Fibroblast of the aortic adventitia (primary cell): Measurements from ENCODE around the gene CRLF1. TPM values are rescaled to one million over a fixed set of nuclear protein-coding genes. Genes with fewer than 3 reads are reported as not detected.
"Not testable (repeated sequence)": the region's sequence is repeated elsewhere in the genome, so short reads cannot be mapped to it uniquely, and the experiment has no call there.

Source experiments
- DNase-seq: peaks from one replicate; pipeline ENCODE4 v3.0.0-alpha.2; 2010; ENCODE audit warnings: low read depth
- H3K4me3 ChIP-seq: 2 replicates; pipeline ENCODE4 v1.5.1; 2011; ENCODE audit warnings: low read depth, mild to moderate bottlenecking, control low read depth, low read length, moderate library complexity
- total RNA-seq: library from RNA; depleted of rRNA; stranded (reverse); fragments of >200 nt; gene quantifications from 2 replicates; pipeline ENCODE4 v1.2.3, GENCODE V29; 2012; ENCODE audit warnings: low replicate concordance
- TF ChIP-seq, protein P1 (sequence below): IDR thresholded peaks from 2 replicates; pipeline ENCODE4 v1.5.1; 2011; ENCODE audit warnings: mild to moderate bottlenecking, low read length, control low read depth, inconsistent platforms; ENCODE audit not compliant: insufficient read depth

The CRLF1 gene
- total RNA-seq, 1 donor, result 69.1 TPM

DNA sequence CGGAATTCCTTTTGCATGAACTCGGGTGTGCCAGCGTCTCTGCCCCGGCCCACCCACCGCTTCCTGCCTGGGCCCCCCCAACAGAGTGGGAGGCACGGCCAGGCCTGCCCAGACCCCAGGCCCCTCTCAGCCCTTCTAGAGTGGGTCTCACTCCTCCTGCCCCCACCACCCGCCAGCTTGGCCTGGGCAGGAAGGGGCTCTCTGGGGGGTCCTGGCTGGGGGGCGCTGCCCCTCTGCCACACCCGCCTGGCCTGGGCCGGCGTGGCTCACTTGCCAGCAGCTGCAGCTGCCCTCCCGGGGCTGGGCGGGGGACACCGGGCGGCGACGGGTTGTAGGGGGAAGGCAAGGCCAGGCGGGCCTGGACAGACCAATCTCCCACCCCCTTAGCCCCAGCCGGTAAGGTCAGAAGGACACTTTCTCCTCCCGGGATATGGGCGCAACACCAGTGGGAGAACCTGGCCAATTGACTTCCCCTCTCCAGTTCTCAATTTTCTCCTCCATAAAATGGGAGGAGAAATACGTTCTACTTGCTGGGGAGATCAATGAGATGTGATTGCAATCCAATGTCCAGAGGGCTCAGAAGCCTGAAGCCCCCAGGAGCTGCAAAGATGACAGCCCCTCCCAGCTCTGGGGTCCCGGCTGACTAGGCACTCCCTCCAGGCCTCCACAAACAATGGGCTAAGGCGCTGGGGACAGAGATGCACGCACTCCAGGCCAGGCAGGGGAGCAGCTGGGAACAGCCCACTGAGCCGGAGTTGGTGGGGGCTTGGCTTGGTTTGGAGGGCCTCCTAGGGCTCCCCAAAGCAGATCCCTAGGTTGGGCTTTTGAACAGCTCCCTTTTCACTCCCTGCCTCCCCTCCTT is 2.4 kb downstream of the CRLF1 start:
- TF ChIP-seq, protein P1, sequence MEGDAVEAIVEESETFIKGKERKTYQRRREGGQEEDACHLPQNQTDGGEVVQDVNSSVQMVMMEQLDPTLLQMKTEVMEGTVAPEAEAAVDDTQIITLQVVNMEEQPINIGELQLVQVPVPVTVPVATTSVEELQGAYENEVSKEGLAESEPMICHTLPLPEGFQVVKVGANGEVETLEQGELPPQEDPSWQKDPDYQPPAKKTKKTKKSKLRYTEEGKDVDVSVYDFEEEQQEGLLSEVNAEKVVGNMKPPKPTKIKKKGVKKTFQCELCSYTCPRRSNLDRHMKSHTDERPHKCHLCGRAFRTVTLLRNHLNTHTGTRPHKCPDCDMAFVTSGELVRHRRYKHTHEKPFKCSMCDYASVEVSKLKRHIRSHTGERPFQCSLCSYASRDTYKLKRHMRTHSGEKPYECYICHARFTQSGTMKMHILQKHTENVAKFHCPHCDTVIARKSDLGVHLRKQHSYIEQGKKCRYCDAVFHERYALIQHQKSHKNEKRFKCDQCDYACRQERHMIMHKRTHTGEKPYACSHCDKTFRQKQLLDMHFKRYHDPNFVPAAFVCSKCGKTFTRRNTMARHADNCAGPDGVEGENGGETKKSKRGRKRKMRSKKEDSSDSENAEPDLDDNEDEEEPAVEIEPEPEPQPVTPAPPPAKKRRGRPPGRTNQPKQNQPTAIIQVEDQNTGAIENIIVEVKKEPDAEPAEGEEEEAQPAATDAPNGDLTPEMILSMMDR, result no peak
- no peak for DNase-seq
- no peak overlapping the region for H3K4me3 ChIP-seq

DNA sequence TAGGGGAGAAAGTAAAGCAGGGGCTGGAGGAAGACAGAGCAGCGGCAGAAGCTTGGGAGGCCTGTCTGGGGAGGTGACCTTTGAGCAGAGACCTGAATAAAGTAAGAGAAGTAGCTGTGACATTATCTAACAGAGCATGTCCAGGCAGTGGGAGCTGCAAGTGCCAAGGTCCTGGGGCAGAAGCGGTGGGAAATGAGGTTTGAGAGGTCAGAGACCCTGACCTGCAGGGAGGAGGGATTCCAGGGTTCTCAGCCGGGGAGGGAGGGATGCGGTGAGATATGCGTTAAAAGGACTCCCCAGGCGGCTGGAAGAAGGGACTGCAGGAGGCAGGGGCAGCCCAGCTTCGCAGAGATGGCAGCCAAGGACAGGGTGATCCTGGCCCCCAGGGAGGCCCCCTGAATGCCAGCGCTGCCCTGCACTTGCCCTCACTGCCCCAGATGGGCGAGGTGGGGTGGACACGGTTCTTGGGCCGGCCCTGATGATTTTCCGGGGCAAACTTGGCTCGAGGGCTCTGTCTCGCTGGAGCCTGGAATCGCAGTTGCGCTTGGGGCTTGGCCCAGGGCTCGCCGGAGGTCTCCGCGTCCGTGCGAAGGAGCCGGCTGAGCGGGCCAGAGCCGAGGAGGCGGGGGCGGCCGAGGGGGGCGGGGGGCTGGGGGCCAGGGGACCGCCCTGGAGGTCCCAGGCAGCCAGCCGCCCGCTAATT is 3.2 kb downstream of the CRLF1 start:
- H3K4me3 ChIP-seq, result no peak overlapping the region
- peak; percentile 26 for DNase-seq
- TF ChIP-seq, protein P1, result peak; percentile 49

DNA sequence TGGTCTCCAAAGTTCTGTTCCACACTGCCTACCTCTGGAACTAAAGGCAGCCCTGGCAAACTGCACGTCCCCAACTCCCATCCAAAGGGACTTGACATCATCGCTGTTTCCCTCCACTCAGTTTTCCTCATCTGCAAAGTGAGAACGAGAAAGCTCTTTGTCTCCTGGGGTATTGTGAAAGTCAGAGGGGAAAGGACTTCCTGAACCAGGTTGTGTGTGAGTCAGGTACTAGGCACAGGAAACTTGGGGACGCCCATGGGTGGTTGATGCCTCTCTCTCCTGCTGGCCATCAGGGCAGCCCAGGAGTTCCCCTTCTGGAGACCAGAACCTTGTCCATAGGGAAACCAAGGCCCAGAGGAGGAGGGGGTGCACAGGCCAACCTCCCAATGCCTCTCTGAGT is 4.7 kb downstream of the CRLF1 start:
- TF ChIP-seq, protein P1, result no peak
- no peak overlapping the region for H3K4me3 ChIP-seq
- no peak for DNase-seq

DNA sequence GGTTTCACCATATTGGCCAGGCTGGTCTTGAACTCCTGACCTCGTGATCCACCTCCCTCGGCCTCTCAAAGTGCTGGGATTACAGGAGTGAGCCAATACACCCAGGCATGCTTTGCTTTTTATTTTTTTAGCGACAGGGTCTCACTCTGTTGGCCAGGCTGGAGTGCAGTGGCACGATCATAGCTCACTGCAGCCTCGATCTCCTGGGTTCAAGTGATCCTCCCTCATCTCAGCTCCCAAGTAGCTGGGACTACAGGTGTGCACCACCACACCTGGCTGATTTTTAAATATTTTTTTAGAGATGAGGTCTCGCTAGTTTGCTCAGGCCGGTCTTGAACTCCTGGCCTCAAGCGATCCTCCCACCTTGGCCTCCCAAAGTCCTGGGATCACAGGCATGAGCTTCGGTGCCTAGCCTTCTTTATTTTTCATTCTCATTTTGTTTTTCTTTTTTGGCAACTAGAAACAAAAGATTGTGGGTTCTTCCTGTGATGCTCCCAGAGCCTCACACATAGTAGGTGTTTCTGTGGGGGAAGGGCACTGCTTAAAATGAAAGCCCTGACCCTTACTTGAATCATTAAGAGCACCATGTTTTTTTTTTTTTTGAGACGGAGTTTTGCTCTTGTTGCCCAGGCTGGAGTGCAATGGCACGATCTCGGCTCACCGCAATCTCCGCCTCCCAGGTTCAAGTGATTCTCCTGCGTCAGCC is 5.8 kb downstream of the CRLF1 start:
- DNase-seq, H3K4me3 ChIP-seq: not testable (repeated sequence)

DNA sequence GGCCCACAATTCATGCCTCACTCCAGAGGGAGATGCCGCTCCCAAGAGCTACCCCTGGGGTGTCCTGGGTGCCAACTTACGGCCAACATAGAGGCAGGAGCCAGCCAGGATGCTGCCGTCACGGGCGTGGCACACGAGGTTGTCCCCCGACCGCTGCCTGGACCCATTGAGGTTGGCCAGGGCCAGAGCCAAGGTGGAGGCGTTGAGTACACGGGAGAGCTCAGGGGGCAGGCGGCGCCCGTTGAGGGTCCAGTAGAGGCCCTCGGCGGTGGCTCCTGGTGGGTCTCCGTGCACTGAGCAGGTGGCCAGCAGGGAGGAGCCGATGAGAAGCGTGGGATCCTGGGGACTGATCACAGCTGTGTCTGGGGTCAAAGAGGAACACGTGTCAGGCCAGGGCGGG is 7.1 kb downstream of the CRLF1 start:
- no peak overlapping the region for H3K4me3 ChIP-seq
- TF ChIP-seq, protein P1, result no peak
- DNase-seq, result no peak

DNA sequence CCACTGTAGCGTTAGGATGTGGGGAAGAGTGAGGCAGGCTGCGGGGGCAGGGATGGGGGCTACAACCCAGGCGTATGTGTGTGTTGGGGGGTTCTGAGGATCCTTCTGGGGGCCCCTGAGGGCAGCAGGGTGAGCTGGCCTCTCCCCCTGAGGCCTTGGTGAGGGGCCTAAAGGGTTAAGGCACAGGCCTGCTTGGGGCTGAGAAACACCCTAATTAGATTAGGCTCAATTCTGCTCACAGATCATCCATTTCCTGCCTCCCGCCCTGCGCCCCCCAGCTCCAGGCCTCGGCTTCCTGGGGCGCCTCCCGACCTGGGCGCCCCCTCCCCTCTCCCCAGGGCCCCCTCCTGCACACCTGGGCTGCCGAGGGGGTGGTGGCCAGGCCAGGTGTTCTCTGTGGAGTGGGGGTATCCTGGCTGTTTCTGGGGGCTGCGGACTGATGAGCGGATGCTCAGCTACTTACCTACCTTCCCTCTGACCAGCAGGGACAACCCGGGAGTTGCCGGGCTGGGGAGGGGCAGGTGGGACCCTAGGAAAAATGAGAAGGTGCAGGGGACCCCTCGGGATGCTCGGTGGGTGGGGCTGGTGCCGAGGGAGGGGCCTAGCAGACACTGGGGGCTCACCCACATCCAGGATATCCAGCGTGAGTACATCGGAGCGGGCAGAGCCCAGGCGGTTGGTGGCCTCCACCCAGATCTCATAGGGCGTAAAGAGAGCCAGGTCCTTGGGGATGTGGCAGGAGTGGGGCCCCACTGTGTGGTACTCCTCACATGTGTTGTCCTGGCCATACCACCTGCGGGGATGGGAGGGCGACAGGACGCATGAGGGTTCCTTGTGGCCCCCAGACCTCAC is 8.6 kb downstream of the CRLF1 start:
- no peak for DNase-seq

More for the DNA sequence above, 8.6 kb downstream of the CRLF1 start:
- TF ChIP-seq, protein P1, result no peak
- no peak overlapping the region for H3K4me3 ChIP-seq
